K562 (cell line): ENCODE data around the gene TACR1. TPM values are rescaled to one million over a fixed set of nuclear protein-coding genes. Genes with fewer than 3 reads are reported as not detected.

Experiments used
- ATAC-seq: fragments of 200-7000 bp; cut with Tn5 transposase; 3 replicates; pipeline ENCODE4 v1.9.1; 2020; ENCODE audit warnings: moderate library complexity
- BruUV-seq: library from RNA; stranded (reverse); fragments of 400-500 nt; replicated peaks from 2 replicates; lab custom pipeline; 2021; lab: Mats Ljungman, UMichigan
- CTCF ChIA-PET: fragments of 300-600 bp; formaldehyde crosslinking; extraction: SDS; loops from one replicate; lab custom pipeline; 2021; ENCODE audit warnings: low intra/inter-chr PET ratio; lab: Yijun Ruan, JAX
- POLR2A ChIA-PET: fragments of 300-600, 350-650 bp; sonication (Branson Sonifier 250); formaldehyde crosslinking; extraction: SDS; loops from one replicate; lab custom pipeline; 2021; ENCODE audit warnings: antibody characterized with exemption, inconsistent platforms; lab: Yijun Ruan, JAX
- DNase-seq, 4 experiments: peaks; one replicate each; pipeline versions ENCODE4 v3.0.0 to v3.0.0-alpha.2; 2011 to 2018; ENCODE audit warnings: low spot score in 3 of 4, mixed read lengths in 3 of 4; ENCODE audit errors: extremely low read depth in 1 of 4
- FAIRE-seq: peaks from 2 replicates; lab custom pipeline; 2011; peaks lifted over from hg19 to GRCh38; lab: Jason Lieb, UNC
- H2AFZ ChIP-seq: 2 replicates; pipeline ENCODE4 v1.6.0; 2011; ENCODE audit warnings: low read depth, low read length, control low read depth, inconsistent platforms
- H3K27ac ChIP-seq: fragments of 200-600 bp; 3 replicates; pipeline ENCODE4 v1.8.0; 2011; ENCODE audit warnings: low read depth, mild to moderate bottlenecking, control low read depth, inconsistent platforms, low read length, moderate library complexity, mixed read lengths; ENCODE audit errors: extremely low read depth
- H3K27me3 ChIP-seq, 2 experiments: fragments of 300-600 bp in 1 of 2; 2 replicates in 1 of 2; 3 replicates in 1 of 2; pipeline versions ENCODE4 v1.6.0 to v1.8.0; 2011; ENCODE audit warnings: inconsistent platforms in 2 of 2, low read length in 2 of 2, mild to moderate bottlenecking in 1 of 2, mixed read lengths in 1 of 2, moderate library complexity in 1 of 2; ENCODE audit not compliant: control insufficient read depth in 2 of 2, insufficient read depth in 2 of 2
- H3K36me3 ChIP-seq: fragments of 300-600 bp; 3 replicates; pipeline ENCODE4 v1.8.0; 2011; ENCODE audit warnings: mild to moderate bottlenecking, low read length, inconsistent platforms; ENCODE audit not compliant: control insufficient read depth, insufficient read depth
- H3K4me1 ChIP-seq, 2 experiments: fragments of 200-600 bp in 1 of 2; replicated peaks in 1 of 2; 2 replicates in 1 of 2; 3 replicates in 1 of 2; pipeline versions ENCODE4 v1.5.1 to v1.8.0; 2011; ENCODE audit warnings: inconsistent platforms in 2 of 2, low read length in 2 of 2, mild to moderate bottlenecking in 1 of 2, mixed read lengths in 1 of 2, moderate library complexity in 1 of 2; ENCODE audit not compliant: control insufficient read depth in 2 of 2, insufficient read depth in 2 of 2
- H3K4me2 ChIP-seq: 2 replicates; pipeline ENCODE4 v1.6.1; 2011; ENCODE audit warnings: low read length, control low read depth, inconsistent platforms, mixed read lengths; ENCODE audit not compliant: insufficient read depth
- H3K4me3 ChIP-seq: fragments of 200-600 bp; sonication (generic), shearing (Covaris generic); 2 replicates; pipeline ENCODE4 v1.5.1; 2016; ENCODE audit warnings: control low read depth, inconsistent platforms
- H3K79me2 ChIP-seq: fragments of 200-600 bp; 3 replicates; pipeline ENCODE4 v1.8.0; 2011; ENCODE audit warnings: low read length, inconsistent platforms; ENCODE audit not compliant: control insufficient read depth, insufficient read depth
- H3K9ac ChIP-seq, 2 experiments: 2 replicates each; pipeline versions ENCODE4 v1.6.0 to v1.6.1; 2011; ENCODE audit warnings: low read depth in 2 of 2, low read length in 2 of 2, control low read depth in 1 of 2, inconsistent platforms in 1 of 2, mild to moderate bottlenecking in 1 of 2, mixed read lengths in 1 of 2; ENCODE audit not compliant: insufficient read depth in 1 of 2
- H3K9me1 ChIP-seq: one replicate; pipeline ENCODE4 v1.6.0; 2011; ENCODE audit warnings: inconsistent platforms, mild to moderate bottlenecking, low read length, moderate library complexity; ENCODE audit not compliant: control insufficient read depth, insufficient read depth
- H3K9me3 ChIP-seq: replicated peaks from 2 replicates; pipeline ENCODE4 v1.5.1; 2011; ENCODE audit warnings: low read depth, low read length, inconsistent platforms; ENCODE audit not compliant: control insufficient read depth, insufficient read depth
- H4K20me1 ChIP-seq: replicated peaks from 2 replicates; pipeline ENCODE4 v1.6.1; 2011; ENCODE audit warnings: low read length, inconsistent platforms, mixed read lengths; ENCODE audit not compliant: control insufficient read depth, insufficient read depth
- MGA ChIP-seq: fragments of 450-650 bp; IDR thresholded peaks from 2 replicates; pipeline ENCODE4 v1.6.1; 2016; ENCODE audit warnings: mild to moderate bottlenecking, moderate library complexity
- PTTG1 ChIP-seq: fragments of 450-650 bp; IDR thresholded peaks from 2 replicates; pipeline ENCODE4 v1.6.1; 2016; ENCODE audit warnings: low read depth, mild to moderate bottlenecking, missing genetic modification characterization, missing compliant biosample characterization
- RBM39 ChIP-seq: fragments of 200-400 bp; formaldehyde crosslinking; optimal IDR thresholded peaks from 2 replicates; pipeline ENCODE3; 2018; ENCODE audit warnings: low read depth, low read length
- ZNF133 ChIP-seq: fragments of 250-450 bp; sonication (Bioruptor Pico); IDR thresholded peaks from 2 replicates; pipeline ENCODE4 v1.4.0; 2020; ENCODE audit warnings: mild to moderate bottlenecking
- ZNF212 ChIP-seq: fragments of 450-650 bp; formaldehyde crosslinking; IDR thresholded peaks from 2 replicates; pipeline ENCODE4 v1.4.0; 2020; ENCODE audit warnings: mild to moderate bottlenecking
- ZNF239 ChIP-seq: fragments of 250-450 bp; sonication (Bioruptor Pico); IDR thresholded peaks from 2 replicates; pipeline ENCODE4 v1.4.0; 2020; ENCODE audit warnings: mild to moderate bottlenecking
- ZNF740 ChIP-seq, 3 experiments: fragments of 200-800 bp in 1 of 3; sonication (Bioruptor generic) in 1 of 3; sonication (generic) in 1 of 3; formaldehyde crosslinking in 1 of 3; IDR thresholded peaks; 2 replicates each; pipeline versions ENCODE4 v1.6.1 to v1.8.0; 2016 to 2022; ENCODE audit warnings: mild to moderate bottlenecking in 2 of 3, missing compliant biosample characterization in 2 of 3, missing genetic modification characterization in 2 of 3, missing genetic modification reagents in 1 of 3
- ZZZ3 ChIP-seq: fragments of 450-650 bp; IDR thresholded peaks from 2 replicates; pipeline ENCODE4 v1.6.1; 2016; ENCODE audit warnings: antibody characterized with exemption, mild to moderate bottlenecking, moderate library complexity
- WGBS: fragments of 100-300 bp; shearing (Covaris generic); methylation state at CpG from one replicate; pipeline ENCODE4 v1.1.6; 2016; ENCODE audit warnings: low coverage, mixed read lengths; ENCODE audit not compliant: insufficient coverage; ENCODE audit errors: missing lambda C conversion rate; 5-methylcytosine and 5-hydroxymethylcytosine counted together
- in situ Hi-C: fragments of 300-500 bp; cut with MboI; formaldehyde crosslinking; loops from 4 replicates; pipeline ENCODE4 v1.15.0; 2018; ENCODE audit warnings: inconsistent platforms, mixed read lengths
- intact Hi-C: fragments of 100-400 bp; cut with micrococcal nuclease; formaldehyde crosslinking; loops from 2 replicates; pipeline ENCODE4 v1.14.2; 2022
- polyA plus RNA-seq, 8 experiments: library from polyadenylated mRNA; depleted of rRNA in 4 of 8; stranded (reverse) in 5 of 8; unstranded in 3 of 8; fragments of >200 nt; fragmentation: Nextera tagmentation in 2 of 8; fragmentation: Illumina TruSeq in 1 of 8; extraction: Ambion mirVana in 2 of 8; extraction: Trizol in 1 of 8; gene quantifications; 2 replicates each; pipeline versions ENCODE4 v1.2.1 to v1.2.3, GENCODE V29; 2011 to 2014; ENCODE audit warnings: inconsistent platforms in 1 of 8, missing spikeins in 1 of 8
- total RNA-seq, 7 experiments: library from RNA; depleted of rRNA in 6 of 7; stranded (reverse); fragments of >200 nt in 6 of 7; fragmentation: Illumina TruSeq in 2 of 7; extraction: Trizol in 2 of 7; gene quantifications; 2 replicates each; pipeline versions ENCODE4 v1.2.1 to v1.2.3, GENCODE V29; 2011 to 2021; ENCODE audit warnings: low replicate concordance in 1 of 7
- TF ChIP-seq, protein P1 (sequence below): fragments of 250-450 bp; sonication (Bioruptor Pico); IDR thresholded peaks from 2 replicates; pipeline ENCODE4 v1.4.0; 2020; ENCODE audit warnings: borderline replicate concordance

TACR1 gene
- total and polyA plus RNA-seq, 9 of the 15 experiments (the other 6 are each of a cell fraction or from before 2014, with no cell fraction given) = not detected

DNA sequence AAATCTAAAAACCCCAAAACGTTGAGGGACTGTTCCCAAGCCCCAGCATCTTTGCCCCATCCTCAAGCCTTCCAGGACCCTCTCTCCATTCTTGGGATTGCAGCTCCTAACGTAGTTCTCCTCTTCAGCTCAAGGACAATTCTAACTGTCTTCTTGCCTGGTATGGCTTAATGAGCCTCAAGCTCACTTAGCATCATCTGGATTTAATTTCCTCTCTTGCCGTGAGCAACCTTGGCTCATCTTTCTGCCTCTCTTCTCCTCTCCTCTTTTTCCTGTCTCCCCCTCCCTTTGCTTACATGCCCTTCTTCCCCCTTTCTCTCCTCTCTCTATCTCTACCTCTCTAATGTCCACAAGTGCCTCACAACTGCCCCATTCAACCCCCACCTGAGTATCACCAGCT, 44.2 kb downstream of the TACR1 start:
- ATAC-seq (no peak), FAIRE-seq (no peak), DNase-seq (no peak)
- CTCF ChIA-PET = no interaction called here
- Histone ChIP-seq H3K9me1 (no peaks in the 10 kb centered on the region), H3K9ac (no peak overlapping the region), H3K4me1 (no peaks in the 10 kb centered on the region), H3K9me3 (no peaks in the 10 kb centered on the region), H3K4me2 (no peak overlapping the region), H3K36me3 (no peaks in the 10 kb centered on the region), H3K27me3 (no peaks in the 10 kb centered on the region), H3K79me2 (no peaks in the 10 kb centered on the region), H3K27ac (no peak overlapping the region), H4K20me1 (no peaks in the 10 kb centered on the region; the same call in 1 of the 2 replicates), H2AFZ (no peak overlapping the region), H3K4me3 (no peak overlapping the region)
- BruUV-seq = no TSS peak
- 0% methylated on average over 2 of the region's 3 CpGs for WGBS
- intact Hi-C loops = no loop called here
- in situ Hi-C loops = no loop called here
- POLR2A ChIA-PET = no interaction called here
- no peak for TF ChIP-seq PTTG1 (tag)
- TF ChIP-seq ZNF740 (CRISPR knock-in tag; IDR thresholded peaks at IDR 0.05) = no peak
- TF ChIP-seq ZNF740 (tag; IDR thresholded peaks at IDR 0.05) = no peak
- TF ChIP-seq ZNF239 (CRISPR knock-in tag) = no peak
- no peak for TF ChIP-seq ZZZ3
- TF ChIP-seq MGA = no peak
- TF ChIP-seq, protein P1, sequence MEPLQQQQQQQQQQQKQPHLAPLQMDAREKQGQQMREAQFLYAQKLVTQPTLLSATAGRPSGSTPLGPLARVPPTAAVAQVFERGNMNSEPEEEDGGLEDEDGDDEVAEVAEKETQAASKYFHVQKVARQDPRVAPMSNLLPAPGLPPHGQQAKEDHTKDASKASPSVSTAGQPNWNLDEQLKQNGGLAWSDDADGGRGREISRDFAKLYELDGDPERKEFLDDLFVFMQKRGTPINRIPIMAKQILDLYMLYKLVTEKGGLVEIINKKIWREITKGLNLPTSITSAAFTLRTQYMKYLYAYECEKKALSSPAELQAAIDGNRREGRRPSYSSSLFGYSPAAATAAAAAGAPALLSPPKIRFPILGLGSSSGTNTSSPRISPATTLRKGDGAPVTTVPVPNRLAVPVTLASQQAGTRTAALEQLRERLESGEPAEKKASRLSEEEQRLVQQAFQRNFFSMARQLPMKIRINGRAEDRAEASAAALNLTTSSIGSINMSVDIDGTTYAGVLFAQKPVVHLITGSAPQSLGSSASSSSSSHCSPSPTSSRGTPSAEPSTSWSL (CRISPR knock-in tag) = no peak
- no peak for TF ChIP-seq RBM39
- no peak for TF ChIP-seq ZNF133
- no peak for TF ChIP-seq ZNF212
